ENCODE results near the gene ARSA.

DNA sequence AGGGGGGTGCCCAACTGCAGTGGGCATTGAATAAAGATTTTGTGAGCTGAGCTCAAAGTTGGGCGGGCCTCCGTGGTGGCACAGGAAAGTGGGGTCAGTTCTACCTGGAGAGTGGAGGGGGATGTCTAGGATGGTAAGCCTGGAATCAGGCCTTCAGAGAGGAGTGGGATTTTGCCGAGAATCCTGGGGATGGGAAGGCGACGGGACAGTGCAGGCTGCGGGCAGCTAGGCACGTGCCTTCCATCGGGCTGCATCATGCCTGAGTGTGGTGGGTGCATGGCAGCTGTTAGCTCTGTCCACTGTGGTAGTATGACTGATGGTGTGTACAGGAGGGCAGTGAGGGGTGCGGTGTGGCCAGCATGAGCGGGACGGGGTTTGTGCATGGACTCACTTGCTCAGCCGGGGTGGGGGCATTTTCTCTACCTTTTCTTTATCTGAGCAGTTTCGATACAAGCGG is 48.3 kb upstream of the ARSA start:
- TF ChIP-seq, protein P1, sequence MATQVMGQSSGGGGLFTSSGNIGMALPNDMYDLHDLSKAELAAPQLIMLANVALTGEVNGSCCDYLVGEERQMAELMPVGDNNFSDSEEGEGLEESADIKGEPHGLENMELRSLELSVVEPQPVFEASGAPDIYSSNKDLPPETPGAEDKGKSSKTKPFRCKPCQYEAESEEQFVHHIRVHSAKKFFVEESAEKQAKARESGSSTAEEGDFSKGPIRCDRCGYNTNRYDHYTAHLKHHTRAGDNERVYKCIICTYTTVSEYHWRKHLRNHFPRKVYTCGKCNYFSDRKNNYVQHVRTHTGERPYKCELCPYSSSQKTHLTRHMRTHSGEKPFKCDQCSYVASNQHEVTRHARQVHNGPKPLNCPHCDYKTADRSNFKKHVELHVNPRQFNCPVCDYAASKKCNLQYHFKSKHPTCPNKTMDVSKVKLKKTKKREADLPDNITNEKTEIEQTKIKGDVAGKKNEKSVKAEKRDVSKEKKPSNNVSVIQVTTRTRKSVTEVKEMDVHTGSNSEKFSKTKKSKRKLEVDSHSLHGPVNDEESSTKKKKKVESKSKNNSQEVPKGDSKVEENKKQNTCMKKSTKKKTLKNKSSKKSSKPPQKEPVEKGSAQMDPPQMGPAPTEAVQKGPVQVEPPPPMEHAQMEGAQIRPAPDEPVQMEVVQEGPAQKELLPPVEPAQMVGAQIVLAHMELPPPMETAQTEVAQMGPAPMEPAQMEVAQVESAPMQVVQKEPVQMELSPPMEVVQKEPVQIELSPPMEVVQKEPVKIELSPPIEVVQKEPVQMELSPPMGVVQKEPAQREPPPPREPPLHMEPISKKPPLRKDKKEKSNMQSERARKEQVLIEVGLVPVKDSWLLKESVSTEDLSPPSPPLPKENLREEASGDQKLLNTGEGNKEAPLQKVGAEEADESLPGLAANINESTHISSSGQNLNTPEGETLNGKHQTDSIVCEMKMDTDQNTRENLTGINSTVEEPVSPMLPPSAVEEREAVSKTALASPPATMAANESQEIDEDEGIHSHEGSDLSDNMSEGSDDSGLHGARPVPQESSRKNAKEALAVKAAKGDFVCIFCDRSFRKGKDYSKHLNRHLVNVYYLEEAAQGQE (IDR thresholded peaks at IDR 0.05; ENCODE audit: insufficient read depth in 1 of 2, low read depth in 2 of 2, low read length in 1 of 2) = no peak
- TF ChIP-seq, protein P2, sequence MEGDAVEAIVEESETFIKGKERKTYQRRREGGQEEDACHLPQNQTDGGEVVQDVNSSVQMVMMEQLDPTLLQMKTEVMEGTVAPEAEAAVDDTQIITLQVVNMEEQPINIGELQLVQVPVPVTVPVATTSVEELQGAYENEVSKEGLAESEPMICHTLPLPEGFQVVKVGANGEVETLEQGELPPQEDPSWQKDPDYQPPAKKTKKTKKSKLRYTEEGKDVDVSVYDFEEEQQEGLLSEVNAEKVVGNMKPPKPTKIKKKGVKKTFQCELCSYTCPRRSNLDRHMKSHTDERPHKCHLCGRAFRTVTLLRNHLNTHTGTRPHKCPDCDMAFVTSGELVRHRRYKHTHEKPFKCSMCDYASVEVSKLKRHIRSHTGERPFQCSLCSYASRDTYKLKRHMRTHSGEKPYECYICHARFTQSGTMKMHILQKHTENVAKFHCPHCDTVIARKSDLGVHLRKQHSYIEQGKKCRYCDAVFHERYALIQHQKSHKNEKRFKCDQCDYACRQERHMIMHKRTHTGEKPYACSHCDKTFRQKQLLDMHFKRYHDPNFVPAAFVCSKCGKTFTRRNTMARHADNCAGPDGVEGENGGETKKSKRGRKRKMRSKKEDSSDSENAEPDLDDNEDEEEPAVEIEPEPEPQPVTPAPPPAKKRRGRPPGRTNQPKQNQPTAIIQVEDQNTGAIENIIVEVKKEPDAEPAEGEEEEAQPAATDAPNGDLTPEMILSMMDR (IDR thresholded peaks at IDR 0.05) = no peak
